ENCODE measurements around the gene BTN2A1.
A peak's percentile ranks its signal among the peaks of the same experiment; 100 is the strongest.

The BTN2A1 gene

DNA sequence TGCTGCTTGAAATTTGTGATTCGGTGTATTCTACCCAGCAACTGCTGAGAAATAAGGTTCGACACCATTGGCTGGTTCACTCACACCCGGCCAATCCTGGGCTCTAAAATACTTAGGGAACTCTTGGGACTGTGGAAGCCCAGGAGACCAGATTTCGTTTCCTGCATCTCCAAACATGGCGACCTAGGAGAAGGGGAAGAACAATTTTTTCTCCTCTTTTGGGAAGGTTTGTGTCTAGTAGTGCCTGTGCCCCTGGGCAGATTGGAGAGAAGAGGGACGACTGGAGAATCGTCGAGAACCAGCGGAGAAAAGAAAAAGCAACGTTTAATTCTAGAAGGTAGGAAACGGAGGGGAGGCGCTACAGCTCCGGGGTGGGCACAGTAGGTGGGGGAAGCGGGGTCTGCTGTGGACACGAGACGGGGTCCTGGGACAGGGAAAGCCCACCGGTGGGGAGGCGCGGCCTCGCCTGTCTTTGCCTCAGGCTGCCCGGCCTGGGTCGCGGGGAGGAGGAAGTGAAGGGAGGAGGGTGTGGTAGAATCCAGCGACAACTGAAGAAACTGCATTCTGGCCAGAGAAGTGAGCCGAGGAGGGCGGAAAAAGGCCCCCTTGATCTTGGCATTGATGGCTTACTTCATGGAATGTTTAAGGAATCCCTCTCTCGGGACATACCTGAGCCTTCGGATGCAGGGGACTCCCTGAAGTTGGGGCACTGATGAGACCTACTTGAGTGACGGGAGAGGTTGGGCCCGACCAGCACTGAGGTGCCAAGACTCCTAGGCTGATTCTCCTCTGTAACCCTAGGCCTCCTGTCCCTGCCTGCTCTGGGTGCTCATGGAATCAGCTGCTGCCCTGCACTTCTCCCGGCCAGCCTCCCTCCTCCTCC lies at the start of gene BTN2A1:
Gene BTN2A1, plus strand, starts transcription at position 150 of the 883 bp plus-strand sequence. Its CDS starts 682 bp downstream, at position 832.
- Histone ChIP-seq H3K9ac (ENCODE audit: insufficient read length, low read depth) (peak within 1 kb of the TSS; percentile 83), H3K4me3 (ENCODE audit: insufficient read length, low read depth) (peak within 1 kb of the TSS; percentile 73), H3K36me3 (ENCODE audit: insufficient read depth, insufficient read length, low read length) (peaks cover 37% of the 10 kb centered on the region), H3K9me3 (ENCODE audit: insufficient read depth, low read length) (no peaks in the 10 kb centered on the region), H3K4me1 (ENCODE audit: insufficient read depth, insufficient read length) (peaks cover 2% of the 10 kb centered on the region), H3K27me3 (ENCODE audit: insufficient read depth, insufficient read length) (no peaks in the 10 kb centered on the region)
- peak; percentile 74 for DNase-seq (ENCODE audit: low read depth, low spot score)
- TF ChIP-seq ZNF274 (IDR thresholded peaks at IDR 0.05; ENCODE audit: low read depth, low read length), result no peak
- TF ChIP-seq SUZ12 (IDR thresholded peaks at IDR 0.05; ENCODE audit: extremely low read depth, insufficient read depth, insufficient read length), result no peak

- no peak for DNase-seq (ENCODE audit: low read depth, low spot score)
- Histone ChIP-seq H3K4me3 (ENCODE audit: insufficient read length, low read depth) (no peak overlapping the region), H3K9me3 (ENCODE audit: insufficient read depth, low read length) (no peaks in the 10 kb centered on the region), H3K36me3 (ENCODE audit: insufficient read depth, insufficient read length, low read length) (no peaks in the 10 kb centered on the region), H3K4me1 (ENCODE audit: insufficient read depth, insufficient read length) (peaks cover 6% of the 10 kb centered on the region), H3K27me3 (ENCODE audit: insufficient read depth, insufficient read length) (no peaks in the 10 kb centered on the region), H3K9ac (ENCODE audit: insufficient read length, low read depth) (no peak overlapping the region)
- no peak for TF ChIP-seq SUZ12 (IDR thresholded peaks at IDR 0.05; ENCODE audit: extremely low read depth, insufficient read depth, insufficient read length)
- TF ChIP-seq ZNF274 (IDR thresholded peaks at IDR 0.05; ENCODE audit: low read depth, low read length), result no peak
- no peak for TF ChIP-seq YY1 (IDR thresholded peaks at IDR 0.05; ENCODE audit: insufficient read depth, insufficient read length)
Observed at GRCh38 chr6:26408828-26409730, 48.7 kb upstream of the BTN2A1 start.

GRCh38 chr6:26411751-26412150 lies 46.0 kb upstream of the BTN2A1 start:
- no peaks in the 10 kb centered on the region for H3K36me3 ChIP-seq (ENCODE audit: insufficient read depth, insufficient read length, low read length)
- DNase-seq (ENCODE audit: low read depth, low spot score), result no peak
- peaks cover under 1% of the 10 kb centered on the region; the same call in 1 of the 2 replicates for H3K9me3 ChIP-seq (ENCODE audit: insufficient read depth, low read length)
- H3K27me3 ChIP-seq (ENCODE audit: insufficient read depth, insufficient read length), result no peaks in the 10 kb centered on the region
- no peak overlapping the region for H3K9ac ChIP-seq (ENCODE audit: insufficient read length, low read depth)
- H3K4me3 ChIP-seq (ENCODE audit: insufficient read length, low read depth), result no peak overlapping the region
- TF ChIP-seq SUZ12 (IDR thresholded peaks at IDR 0.05; ENCODE audit: extremely low read depth, insufficient read depth, insufficient read length) (no peak), ZNF274 (IDR thresholded peaks at IDR 0.05; ENCODE audit: low read depth, low read length) (no peak), YY1 (IDR thresholded peaks at IDR 0.05; ENCODE audit: insufficient read depth, insufficient read length) (no peak)
- H3K4me1 ChIP-seq (ENCODE audit: insufficient read depth, insufficient read length), result peaks cover 6% of the 10 kb centered on the region

DNA sequence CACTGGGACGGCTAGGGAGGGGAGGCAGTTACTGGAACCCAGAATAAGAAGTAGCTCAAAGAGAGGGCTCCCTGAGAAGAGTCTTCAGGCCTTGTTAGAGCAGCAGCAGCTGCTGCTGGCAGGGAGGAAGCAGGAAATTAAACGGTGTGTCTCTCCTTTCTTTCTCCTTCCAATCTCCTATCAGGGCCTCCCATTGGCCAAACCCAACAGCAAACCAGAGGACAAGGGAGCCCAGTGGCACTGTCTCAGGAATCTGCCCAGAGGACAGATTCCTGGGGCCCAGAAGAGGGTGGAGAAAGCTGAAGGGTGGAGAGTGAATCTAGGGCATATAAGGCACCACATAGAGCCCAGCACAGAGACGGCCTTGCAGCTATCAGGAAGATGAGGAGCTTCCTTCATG lies 45.5 kb upstream of the BTN2A1 start:
- Histone ChIP-seq H3K4me1 (ENCODE audit: insufficient read depth, insufficient read length) (peaks cover 3% of the 10 kb centered on the region), H3K4me3 (ENCODE audit: insufficient read length, low read depth) (no peak overlapping the region), H3K27me3 (ENCODE audit: insufficient read depth, insufficient read length) (no peaks in the 10 kb centered on the region), H3K9ac (ENCODE audit: insufficient read length, low read depth) (no peak overlapping the region), H3K36me3 (ENCODE audit: insufficient read depth, insufficient read length, low read length) (no peaks in the 10 kb centered on the region), H3K9me3 (ENCODE audit: insufficient read depth, low read length) (peaks cover 5% of the 10 kb centered on the region)
- DNase-seq (ENCODE audit: low read depth, low spot score), result no peak
- TF ChIP-seq YY1 (IDR thresholded peaks at IDR 0.05; ENCODE audit: insufficient read depth, insufficient read length), result no peak
- TF ChIP-seq SUZ12 (IDR thresholded peaks at IDR 0.05; ENCODE audit: extremely low read depth, insufficient read depth, insufficient read length), result no peak
- TF ChIP-seq ZNF274 (IDR thresholded peaks at IDR 0.05; ENCODE audit: low read depth, low read length), result no peak

GRCh38 chr6:26412954-26413353 lies 44.8 kb upstream of the BTN2A1 start:
- Histone ChIP-seq H3K9ac (ENCODE audit: insufficient read length, low read depth) (no peak overlapping the region), H3K4me3 (ENCODE audit: insufficient read length, low read depth) (no peak overlapping the region), H3K9me3 (ENCODE audit: insufficient read depth, low read length) (peaks cover 12% of the 10 kb centered on the region), H3K36me3 (ENCODE audit: insufficient read depth, insufficient read length, low read length) (no peaks in the 10 kb centered on the region), H3K27me3 (ENCODE audit: insufficient read depth, insufficient read length) (no peaks in the 10 kb centered on the region), H3K4me1 (ENCODE audit: insufficient read depth, insufficient read length) (no peaks in the 10 kb centered on the region)
- DNase-seq (ENCODE audit: low read depth, low spot score), result no peak
- TF ChIP-seq SUZ12 (IDR thresholded peaks at IDR 0.05; ENCODE audit: extremely low read depth, insufficient read depth, insufficient read length), result no peak
- TF ChIP-seq ZNF274 (IDR thresholded peaks at IDR 0.05; ENCODE audit: low read depth, low read length), result no peak
- no peak for TF ChIP-seq YY1 (IDR thresholded peaks at IDR 0.05; ENCODE audit: insufficient read depth, insufficient read length)

- Histone ChIP-seq H3K4me3 (ENCODE audit: insufficient read length, low read depth) (no peak overlapping the region), H3K9ac (ENCODE audit: insufficient read length, low read depth) (no peak overlapping the region), H3K36me3 (ENCODE audit: insufficient read depth, insufficient read length, low read length) (no peaks in the 10 kb centered on the region), H3K4me1 (ENCODE audit: insufficient read depth, insufficient read length) (no peaks in the 10 kb centered on the region), H3K9me3 (ENCODE audit: insufficient read depth, low read length) (peaks cover 22% of the 10 kb centered on the region), H3K27me3 (ENCODE audit: insufficient read depth, insufficient read length) (no peaks in the 10 kb centered on the region)
- DNase-seq (ENCODE audit: low read depth, low spot score), result no peak
- no peak for TF ChIP-seq SUZ12 (IDR thresholded peaks at IDR 0.05; ENCODE audit: extremely low read depth, insufficient read depth, insufficient read length)
Observed at GRCh38 chr6:26414281-26414680, 43.5 kb upstream of the BTN2A1 start.
